Inferior parietal cortex (tissue), 1 donor: Measurements from ENCODE around the gene FGF5.
"Not testable (repeated sequence)": the region's sequence is repeated elsewhere in the genome, so short reads cannot be mapped to it uniquely, and the experiment has no call there.

ENCODE experiments used
- DNase-seq: peaks from one replicate; pipeline ENCODE4 v3.0.0-alpha.2; 2016; ENCODE audit errors: extremely low spot score

The FGF5 gene

GRCh38 chr4:80254114-80254513 is 12.3 kb upstream of the FGF5 start:
- no peak for DNase-seq

- no peak for DNase-seq
Observed at GRCh38 chr4:80255329-80256095, 11.0 kb upstream of the FGF5 start.

- DNase-seq: no peak
Observed at GRCh38 chr4:80257851-80258250, 8.6 kb upstream of the FGF5 start.

- DNase-seq: no peak
Observed at GRCh38 chr4:80259012-80259411, 7.5 kb upstream of the FGF5 start.

- no peak for DNase-seq
Observed at GRCh38 chr4:80259817-80260216, 6.6 kb upstream of the FGF5 start.

- DNase-seq: no peak
Observed at GRCh38 chr4:80261989-80262600, 4.4 kb upstream of the FGF5 start.

- DNase-seq: no peak
Observed at GRCh38 chr4:80263541-80264351, 2.7 kb upstream of the FGF5 start.

GRCh38 chr4:80264352-80264647 is 2.2 kb upstream of the FGF5 start:
- DNase-seq: no peak

GRCh38 chr4:80264825-80265224 is 1.6 kb upstream of the FGF5 start:
- DNase-seq: no peak

- DNase-seq: no peak
Observed at GRCh38 chr4:80265571-80266252, 752 bp upstream of the FGF5 start.

GRCh38 chr4:80266902-80267380 is 477 bp downstream of the FGF5 start:
- peak; percentile 23 for DNase-seq

GRCh38 chr4:80268081-80268823 is 1.8 kb downstream of the FGF5 start:
- no peak for DNase-seq

GRCh38 chr4:80268936-80269335 is 2.5 kb downstream of the FGF5 start:
- no peak for DNase-seq

GRCh38 chr4:80270321-80270720 is 3.9 kb downstream of the FGF5 start:
- DNase-seq: no peak

- no peak for DNase-seq
Observed at GRCh38 chr4:80270868-80271267, 4.4 kb downstream of the FGF5 start.

- no peak for DNase-seq
Observed at GRCh38 chr4:80271801-80272200, 5.3 kb downstream of the FGF5 start.

- DNase-seq: no peak
Observed at GRCh38 chr4:80276931-80277330, 10.5 kb downstream of the FGF5 start.

GRCh38 chr4:80279751-80280150 is 13.3 kb downstream of the FGF5 start:
- DNase-seq: no peak

- no peak for DNase-seq
Observed at GRCh38 chr4:80286451-80286850, 20.0 kb downstream of the FGF5 start.

- DNase-seq: not testable (repeated sequence)
Observed at GRCh38 chr4:80290665-80291064, 24.2 kb downstream of the FGF5 start.

- no peak for DNase-seq
Observed at GRCh38 chr4:80294206-80294605, 27.7 kb downstream of the FGF5 start.
